ENCODE measurements around the gene PAM. TPM values are rescaled to one million over a fixed set of nuclear protein-coding genes. Genes with fewer than 3 reads are reported as not detected.

Gene PAM
- total and polyA plus RNA-seq, 2 donors (not counting 3 experiments of a cell fraction or from before 2014, with no cell fraction given): 118 to 176 TPM

DNA sequence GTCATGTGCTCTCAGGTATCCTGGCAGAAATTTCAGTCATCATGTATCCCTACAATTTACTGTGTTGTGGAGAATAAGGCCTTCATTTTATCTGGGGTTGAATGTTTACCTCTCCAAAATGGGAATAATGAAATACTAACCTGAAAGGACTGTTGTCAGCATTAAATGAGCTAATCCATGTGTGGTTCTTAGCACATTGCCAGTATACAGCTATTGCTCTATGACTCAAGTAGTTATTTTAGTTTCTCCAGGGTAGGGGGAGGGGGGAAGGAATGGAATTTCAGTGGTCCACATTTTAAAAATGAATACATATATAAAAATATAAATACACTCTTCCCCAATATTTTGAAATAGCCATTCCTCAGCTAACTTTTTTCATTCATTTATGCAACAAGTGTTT, 3.5 kb downstream of the PAM start:
- no peaks in the 10 kb centered on the region for H3K36me3 ChIP-seq (ENCODE audit: control insufficient read depth in 2 of 2, extremely low read depth in 1 of 2, insufficient read depth in 2 of 2, low read length in 2 of 2)
- H2AFZ ChIP-seq (ENCODE audit: low read depth, low read length): no peak overlapping the region
- BruUV-seq (replicated peaks): no TSS peak
- no peak overlapping the region for H3K9ac ChIP-seq (replicated peaks; ENCODE audit: extremely low read depth, insufficient read depth, low read length)
- H3K27ac ChIP-seq (ENCODE audit: insufficient read depth, low read depth, low read length): no peak overlapping the region
- peaks cover 20% of the 10 kb centered on the region for H3K79me2 ChIP-seq (ENCODE audit: control insufficient read depth, insufficient read depth, low read length)
- dilution Hi-C loops (cut with MboI; ENCODE audit: extremely low pct_ligation_motif_present, low sequenced_read_pairs): no loop called here
- no peaks in the 10 kb centered on the region for H3K9me3 ChIP-seq (replicated peaks; ENCODE audit: control insufficient read depth, insufficient read depth, low read length)
- no peak overlapping the region for H3K4me2 ChIP-seq (ENCODE audit: insufficient read depth, low read length)
- no peaks in the 10 kb centered on the region for H4K20me1 ChIP-seq (replicated peaks; ENCODE audit: control insufficient read depth, extremely low read depth, insufficient read depth, low read length)
- H3K4me1 ChIP-seq (ENCODE audit: control insufficient read depth, extremely low read depth, insufficient read depth, low read length): peaks cover 24% of the 10 kb centered on the region
- no peak overlapping the region for H3K4me3 ChIP-seq (replicated peaks in 1 of 3; ENCODE audit: insufficient read depth in 1 of 3, low read depth in 1 of 3, low read length in 3 of 3)
- DNase-seq (ENCODE audit: low read depth, low spot score): no peak
- no peaks in the 10 kb centered on the region for H3K27me3 ChIP-seq (ENCODE audit: control insufficient read depth in 2 of 2, insufficient read depth in 2 of 2, low read length in 2 of 2)
- H3K9me1 ChIP-seq (replicated peaks; ENCODE audit: control insufficient read depth, extremely low read depth, insufficient read depth, low read length): no peaks in the 10 kb centered on the region
- CTCF ChIA-PET: interaction anchor here (2.8 kb wide), 1 partner anchor 22 kb away, joined by 8 read pairs; no protein-coding TSS in a partner anchor
- FAIRE-seq: no peak
- intact Hi-C loops (cut with micrococcal nuclease): no loop called here
- POLR2A ChIA-PET: no interaction called here
- TF ChIP-seq GATA2 (IDR thresholded peaks at IDR 0.05; ENCODE audit: insufficient read depth, insufficient read length, low read depth, low read length): no peak
- no peak for TF ChIP-seq POLR2AphosphoS5 (IDR thresholded peaks at IDR 0.05; ENCODE audit: insufficient read depth, low read depth, low read length)
- TF ChIP-seq MYC (IDR thresholded peaks at IDR 0.05; ENCODE audit: low read depth, low read length): no peak
- no peak for TF ChIP-seq JUN (IDR thresholded peaks at IDR 0.05; ENCODE audit: borderline replicate concordance, insufficient read depth, insufficient read length, low read depth)
- TF ChIP-seq, protein P1, sequence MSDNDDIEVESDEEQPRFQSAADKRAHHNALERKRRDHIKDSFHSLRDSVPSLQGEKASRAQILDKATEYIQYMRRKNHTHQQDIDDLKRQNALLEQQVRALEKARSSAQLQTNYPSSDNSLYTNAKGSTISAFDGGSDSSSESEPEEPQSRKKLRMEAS (IDR thresholded peaks at IDR 0.05; ENCODE audit: insufficient read depth, insufficient read length): no peak
- TF ChIP-seq, protein P2, sequence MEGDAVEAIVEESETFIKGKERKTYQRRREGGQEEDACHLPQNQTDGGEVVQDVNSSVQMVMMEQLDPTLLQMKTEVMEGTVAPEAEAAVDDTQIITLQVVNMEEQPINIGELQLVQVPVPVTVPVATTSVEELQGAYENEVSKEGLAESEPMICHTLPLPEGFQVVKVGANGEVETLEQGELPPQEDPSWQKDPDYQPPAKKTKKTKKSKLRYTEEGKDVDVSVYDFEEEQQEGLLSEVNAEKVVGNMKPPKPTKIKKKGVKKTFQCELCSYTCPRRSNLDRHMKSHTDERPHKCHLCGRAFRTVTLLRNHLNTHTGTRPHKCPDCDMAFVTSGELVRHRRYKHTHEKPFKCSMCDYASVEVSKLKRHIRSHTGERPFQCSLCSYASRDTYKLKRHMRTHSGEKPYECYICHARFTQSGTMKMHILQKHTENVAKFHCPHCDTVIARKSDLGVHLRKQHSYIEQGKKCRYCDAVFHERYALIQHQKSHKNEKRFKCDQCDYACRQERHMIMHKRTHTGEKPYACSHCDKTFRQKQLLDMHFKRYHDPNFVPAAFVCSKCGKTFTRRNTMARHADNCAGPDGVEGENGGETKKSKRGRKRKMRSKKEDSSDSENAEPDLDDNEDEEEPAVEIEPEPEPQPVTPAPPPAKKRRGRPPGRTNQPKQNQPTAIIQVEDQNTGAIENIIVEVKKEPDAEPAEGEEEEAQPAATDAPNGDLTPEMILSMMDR (IDR thresholded peaks at IDR 0.05; ENCODE audit: extremely low read depth in 1 of 2, insufficient read depth in 1 of 2, low read depth in 1 of 2, low read length in 2 of 2): no peak
- TF ChIP-seq FOS (IDR thresholded peaks at IDR 0.05; ENCODE audit: borderline replicate concordance, insufficient read depth, low read length): no peak
- no peak for TF ChIP-seq POLR2A (IDR thresholded peaks at IDR 0.05; ENCODE audit: low read depth, low read length)
- no peak for TF ChIP-seq EZH2 (IDR thresholded peaks at IDR 0.05; ENCODE audit: borderline replicate concordance, low read depth, low read length, severe bottlenecking)
